ENCODE measurements around the gene TESPA1. TPM values are rescaled to one million over a fixed set of nuclear protein-coding genes. Genes with fewer than 3 reads are reported as not detected.
"Not testable (repeated sequence)": the region's sequence is repeated elsewhere in the genome, so short reads cannot be mapped to it uniquely, and the experiment has no call there.

TESPA1 gene
- total RNA-seq, 1 experiment from 2014 or later, result not detected

DNA sequence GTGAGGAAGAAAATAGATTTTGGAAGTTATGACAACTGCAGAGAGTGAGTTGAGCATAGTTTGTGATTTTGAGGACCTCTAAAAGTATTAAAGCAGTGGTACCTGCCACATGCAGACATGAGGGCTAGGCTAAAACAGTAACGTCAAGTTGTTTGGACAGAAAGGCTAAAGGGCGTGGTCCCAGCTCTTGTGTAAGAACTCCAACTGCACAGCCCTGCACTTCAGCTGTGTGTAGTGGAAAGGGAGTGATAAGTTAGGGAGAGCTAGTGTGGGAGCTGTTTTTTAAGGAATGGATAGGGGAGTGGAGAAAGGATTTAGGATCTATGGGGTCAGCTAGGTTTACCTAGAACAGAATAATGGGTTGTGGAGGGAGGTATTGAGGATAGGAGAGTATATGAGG, 39.5 kb downstream of the TESPA1 start:
- H3K4me3 Mint-ChIP-seq (ENCODE audit: low read depth, unreplicated experiment), result no peak overlapping the region
- CTCF ChIA-PET, result no interaction called here
- H3K9me3 Mint-ChIP-seq (ENCODE audit: low read depth, unreplicated experiment), result no peaks in the 10 kb centered on the region
- no peaks in the 10 kb centered on the region for H3K4me1 Mint-ChIP-seq (ENCODE audit: low read depth, unreplicated experiment)
- H3K27me3 Mint-ChIP-seq (ENCODE audit: unreplicated experiment), result no peaks in the 10 kb centered on the region
- H3K36me3 Mint-ChIP-seq (ENCODE audit: insufficient read depth, unreplicated experiment), result no peaks in the 10 kb centered on the region
- TF ChIP-seq, protein P1, sequence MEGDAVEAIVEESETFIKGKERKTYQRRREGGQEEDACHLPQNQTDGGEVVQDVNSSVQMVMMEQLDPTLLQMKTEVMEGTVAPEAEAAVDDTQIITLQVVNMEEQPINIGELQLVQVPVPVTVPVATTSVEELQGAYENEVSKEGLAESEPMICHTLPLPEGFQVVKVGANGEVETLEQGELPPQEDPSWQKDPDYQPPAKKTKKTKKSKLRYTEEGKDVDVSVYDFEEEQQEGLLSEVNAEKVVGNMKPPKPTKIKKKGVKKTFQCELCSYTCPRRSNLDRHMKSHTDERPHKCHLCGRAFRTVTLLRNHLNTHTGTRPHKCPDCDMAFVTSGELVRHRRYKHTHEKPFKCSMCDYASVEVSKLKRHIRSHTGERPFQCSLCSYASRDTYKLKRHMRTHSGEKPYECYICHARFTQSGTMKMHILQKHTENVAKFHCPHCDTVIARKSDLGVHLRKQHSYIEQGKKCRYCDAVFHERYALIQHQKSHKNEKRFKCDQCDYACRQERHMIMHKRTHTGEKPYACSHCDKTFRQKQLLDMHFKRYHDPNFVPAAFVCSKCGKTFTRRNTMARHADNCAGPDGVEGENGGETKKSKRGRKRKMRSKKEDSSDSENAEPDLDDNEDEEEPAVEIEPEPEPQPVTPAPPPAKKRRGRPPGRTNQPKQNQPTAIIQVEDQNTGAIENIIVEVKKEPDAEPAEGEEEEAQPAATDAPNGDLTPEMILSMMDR (IDR thresholded peaks at IDR 0.05; ENCODE audit: unreplicated experiment), result no peak
- DNase-seq, result no peak
- no TSS peak for BruUV-seq (replicated peaks)
- intact Hi-C loops (cut with micrococcal nuclease; ENCODE audit: unreplicated experiment), result no loop called here
- H3K27ac Mint-ChIP-seq (ENCODE audit: unreplicated experiment), result no peak overlapping the region

DNA sequence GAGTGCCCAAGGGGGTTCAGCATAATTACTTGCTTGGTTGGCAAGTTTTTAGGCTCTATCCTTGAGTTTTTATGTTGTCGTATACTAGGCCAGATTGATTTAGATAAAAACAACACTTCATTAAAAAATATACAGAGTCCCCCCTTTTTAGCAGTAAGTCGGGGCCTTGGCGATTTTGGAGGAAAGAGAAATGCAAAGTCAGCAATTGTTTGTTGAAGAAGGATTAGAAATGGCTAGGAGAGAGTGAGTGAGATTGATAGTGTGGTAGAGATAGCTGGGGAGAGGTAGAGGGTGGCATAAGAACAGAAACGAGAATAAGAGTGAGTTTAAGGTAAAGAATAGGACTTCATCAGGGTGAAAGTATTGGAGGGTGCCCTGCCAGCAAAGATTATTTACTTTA, 41.3 kb downstream of the TESPA1 start:
- BruUV-seq (replicated peaks); CTCF ChIA-PET; H3K27ac Mint-ChIP-seq (ENCODE audit: unreplicated experiment); H3K36me3 Mint-ChIP-seq (ENCODE audit: insufficient read depth, unreplicated experiment); H3K4me1 Mint-ChIP-seq (ENCODE audit: low read depth, unreplicated experiment); H3K9me3 Mint-ChIP-seq (ENCODE audit: low read depth, unreplicated experiment); DNase-seq; intact Hi-C loops (cut with micrococcal nuclease; ENCODE audit: unreplicated experiment); H3K4me3 Mint-ChIP-seq (ENCODE audit: low read depth, unreplicated experiment); H3K27me3 Mint-ChIP-seq (ENCODE audit: unreplicated experiment): not testable (repeated sequence)

DNA sequence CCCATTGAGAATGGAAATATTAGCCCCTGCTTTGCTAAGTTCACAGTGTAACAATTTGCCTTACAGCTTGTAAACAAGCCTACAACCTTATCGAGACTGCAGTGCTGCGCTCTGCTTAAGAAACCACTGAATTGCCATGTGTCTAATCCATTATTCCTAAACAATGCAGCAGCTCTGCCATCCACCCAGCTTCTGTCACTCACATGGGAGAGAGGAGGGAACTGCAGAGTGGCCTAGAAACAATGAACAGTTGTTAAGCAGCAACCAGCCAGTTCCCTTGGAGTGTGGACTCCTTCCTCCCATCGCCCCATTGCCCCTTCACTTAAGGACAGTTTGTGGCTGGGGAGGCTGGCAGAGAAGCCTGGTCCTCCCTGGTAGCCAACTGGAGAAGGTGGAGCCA, 42.9 kb downstream of the TESPA1 start:
- no peaks in the 10 kb centered on the region for H3K27me3 Mint-ChIP-seq (ENCODE audit: unreplicated experiment)

DNA sequence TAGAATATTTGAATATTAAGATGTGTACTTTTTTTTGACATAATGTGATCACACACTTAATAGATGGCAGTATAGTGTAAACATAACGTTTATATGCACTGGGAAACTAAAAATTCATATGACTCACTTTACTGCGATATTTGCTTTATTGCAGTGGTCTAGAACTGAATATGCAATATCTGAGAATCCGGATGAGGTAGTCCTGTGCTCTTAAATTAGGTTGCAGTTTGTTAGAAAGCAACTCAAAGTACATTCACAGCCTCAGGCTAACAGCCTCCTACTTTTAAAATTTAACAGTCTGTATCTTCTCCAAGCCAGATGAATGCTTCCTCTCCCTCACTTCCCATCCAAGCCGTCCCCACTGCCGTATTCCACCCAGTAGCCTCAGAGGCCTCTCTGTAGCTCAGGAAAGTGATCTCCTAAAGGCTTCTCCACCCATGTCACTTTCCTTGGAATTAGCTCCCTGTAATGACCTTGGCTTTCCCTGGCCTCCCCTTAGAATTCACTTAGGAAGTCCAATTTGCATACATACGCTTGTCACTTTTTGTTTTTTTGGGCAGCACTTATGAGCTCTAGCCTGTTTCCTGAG, 43.7 kb downstream of the TESPA1 start:
- Mint-ChIP-seq H3K27ac (ENCODE audit: unreplicated experiment) (no peak overlapping the region), H3K27me3 (ENCODE audit: unreplicated experiment) (no peaks in the 10 kb centered on the region), H3K4me3 (ENCODE audit: low read depth, unreplicated experiment) (no peak overlapping the region), H3K4me1 (ENCODE audit: low read depth, unreplicated experiment) (peaks cover 16% of the 10 kb centered on the region), H3K36me3 (ENCODE audit: insufficient read depth, unreplicated experiment) (no peaks in the 10 kb centered on the region), H3K9me3 (ENCODE audit: low read depth, unreplicated experiment) (no peaks in the 10 kb centered on the region)
- DNase-seq, result no peak
- no TSS peak for BruUV-seq (replicated peaks)
- CTCF ChIA-PET, result no interaction called here
- TF ChIP-seq, protein P1 (IDR thresholded peaks at IDR 0.05; ENCODE audit: unreplicated experiment), result no peak
- intact Hi-C loops (cut with micrococcal nuclease; ENCODE audit: unreplicated experiment), result no loop called here

More for the DNA sequence above, 42.9 kb downstream of the TESPA1 start:
- CTCF ChIA-PET, result no interaction called here
- intact Hi-C loops (cut with micrococcal nuclease; ENCODE audit: unreplicated experiment), result no loop called here
- no peak overlapping the region for H3K4me3 Mint-ChIP-seq (ENCODE audit: low read depth, unreplicated experiment)
- TF ChIP-seq, protein P1 (IDR thresholded peaks at IDR 0.05; ENCODE audit: unreplicated experiment), result no peak
- BruUV-seq (replicated peaks), result no TSS peak
- no peaks in the 10 kb centered on the region for H3K9me3 Mint-ChIP-seq (ENCODE audit: low read depth, unreplicated experiment)
- H3K36me3 Mint-ChIP-seq (ENCODE audit: insufficient read depth, unreplicated experiment), result no peaks in the 10 kb centered on the region
- H3K4me1 Mint-ChIP-seq (ENCODE audit: low read depth, unreplicated experiment), result peaks cover 7% of the 10 kb centered on the region
- no peak for DNase-seq
- H3K27ac Mint-ChIP-seq (ENCODE audit: unreplicated experiment), result no peak overlapping the region

DNA sequence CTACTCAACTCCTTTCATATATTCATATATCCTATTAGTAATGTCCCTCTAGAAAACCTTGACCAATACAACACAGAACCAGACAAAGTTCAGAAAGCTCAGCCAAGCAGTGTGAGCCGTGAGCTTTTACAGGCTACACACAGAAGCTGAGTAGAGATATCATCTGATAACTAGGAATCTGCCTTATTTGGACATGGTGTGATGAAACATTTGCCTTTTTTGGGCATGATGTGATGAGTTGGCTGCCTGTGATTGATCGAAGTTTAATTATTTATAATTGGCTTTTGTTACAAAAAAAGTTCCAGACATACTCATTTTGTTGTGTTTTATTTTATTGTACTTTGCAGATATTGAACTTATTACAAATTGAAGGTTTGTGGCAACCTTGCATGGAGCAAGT, 46.6 kb downstream of the TESPA1 start:
- H3K27me3 Mint-ChIP-seq (ENCODE audit: unreplicated experiment), result no peaks in the 10 kb centered on the region
- H3K4me3 Mint-ChIP-seq (ENCODE audit: low read depth, unreplicated experiment), result no peak overlapping the region
- intact Hi-C loops (cut with micrococcal nuclease; ENCODE audit: unreplicated experiment), result loop anchor here (5.0 kb wide), 1 partner anchor 181 kb away; no protein-coding TSS in a partner anchor
- BruUV-seq (replicated peaks), result no TSS peak
- peaks cover 5% of the 10 kb centered on the region for H3K36me3 Mint-ChIP-seq (ENCODE audit: insufficient read depth, unreplicated experiment)
- no peak overlapping the region for H3K27ac Mint-ChIP-seq (ENCODE audit: unreplicated experiment)
- DNase-seq, result no peak
- no peaks in the 10 kb centered on the region for H3K9me3 Mint-ChIP-seq (ENCODE audit: low read depth, unreplicated experiment)
- CTCF ChIA-PET, result no interaction called here
- TF ChIP-seq, protein P1 (IDR thresholded peaks at IDR 0.05; ENCODE audit: unreplicated experiment), result no peak
- H3K4me1 Mint-ChIP-seq (ENCODE audit: low read depth, unreplicated experiment), result peaks cover 33% of the 10 kb centered on the region
